Mesendoderm (in vitro differentiated cells): Measurements from ENCODE around the gene CBLN2.

Source experiments
- DNase-seq: peaks from one replicate; pipeline ENCODE4 v3.0.0; 2013
- H2AK5ac ChIP-seq: 2 replicates; pipeline ENCODE4 v1.6.1; 2013; ENCODE audit warnings: low read length, inconsistent platforms
- H2BK120ac ChIP-seq: 2 replicates; pipeline ENCODE4 v1.6.1; 2013; ENCODE audit warnings: low read depth, mild to moderate bottlenecking, low read length, moderate library complexity, mixed read lengths
- H2BK15ac ChIP-seq: replicated peaks from 2 replicates; pipeline ENCODE4 v1.6.1; 2013; ENCODE audit warnings: low read depth, mild to moderate bottlenecking, moderate library complexity
- H2BK5ac ChIP-seq: 2 replicates; pipeline ENCODE4 v1.6.1; 2013; ENCODE audit warnings: low read length, inconsistent platforms
- H3K18ac ChIP-seq: 2 replicates; pipeline ENCODE4 v1.6.1; 2013; ENCODE audit warnings: mild to moderate bottlenecking, low read length, mixed read lengths
- H3K23ac ChIP-seq: one replicate; pipeline ENCODE4 v1.6.1; 2013; ENCODE audit warnings: low read length
- H3K27ac ChIP-seq: 2 replicates; pipeline ENCODE4 v1.5.1; 2013; ENCODE audit warnings: low read depth, mild to moderate bottlenecking, inconsistent platforms, low read length, moderate library complexity
- H3K27me3 ChIP-seq: 2 replicates; pipeline ENCODE4 v1.6.1; 2013; ENCODE audit warnings: low read length, control low read depth, mild to moderate bottlenecking, inconsistent platforms; ENCODE audit not compliant: insufficient read depth, poor library complexity
- H3K36me3 ChIP-seq: 2 replicates; pipeline ENCODE4 v1.6.1; 2013; ENCODE audit warnings: low read length, inconsistent platforms; ENCODE audit not compliant: control insufficient read depth, insufficient read depth
- H3K4ac ChIP-seq: one replicate; pipeline ENCODE4 v1.6.1; 2013; ENCODE audit warnings: low read depth, mild to moderate bottlenecking, low read length, moderate library complexity
- H3K4me1 ChIP-seq: 2 replicates; pipeline ENCODE4 v1.6.1; 2013; ENCODE audit warnings: low read depth, low read length, inconsistent platforms; ENCODE audit not compliant: control insufficient read depth
- H3K4me2 ChIP-seq: 2 replicates; pipeline ENCODE4 v1.6.1; 2013; ENCODE audit warnings: low read length
- H3K4me3 ChIP-seq: 2 replicates; pipeline ENCODE4 v1.5.1; 2013; ENCODE audit warnings: mild to moderate bottlenecking, low read length
- H3K56ac ChIP-seq: one replicate; pipeline ENCODE4 v1.6.1; 2013; ENCODE audit warnings: low read length
- H3K79me1 ChIP-seq: 2 replicates; pipeline ENCODE4 v1.6.1; 2013; ENCODE audit warnings: low read length, inconsistent platforms
- H3K79me2 ChIP-seq: 2 replicates; pipeline ENCODE4 v1.6.1; 2013; ENCODE audit warnings: mild to moderate bottlenecking, low read length; ENCODE audit not compliant: control insufficient read depth, insufficient read depth
- H3K9ac ChIP-seq: 2 replicates; pipeline ENCODE4 v1.6.1; 2013; ENCODE audit warnings: low read length, inconsistent platforms
- H4K5ac ChIP-seq: one replicate; pipeline ENCODE4 v1.6.1; 2013; ENCODE audit warnings: low read length
- H4K8ac ChIP-seq: one replicate; pipeline ENCODE4 v1.6.1; 2013; ENCODE audit warnings: low read depth, mild to moderate bottlenecking, control low read depth, low read length, moderate library complexity
- WGBS: extraction: QIAGEN DNeasy Blood & Tissue Kit; methylation state at CpG from one replicate; pipeline ENCODE4 v1.1.7; 2013; ENCODE audit warnings: low lambda C conversion rate, missing lambda C conversion rate; ENCODE audit not compliant: insufficient coverage; ENCODE audit errors: extremely low coverage; 5-methylcytosine and 5-hydroxymethylcytosine counted together

The CBLN2 gene

DNA sequence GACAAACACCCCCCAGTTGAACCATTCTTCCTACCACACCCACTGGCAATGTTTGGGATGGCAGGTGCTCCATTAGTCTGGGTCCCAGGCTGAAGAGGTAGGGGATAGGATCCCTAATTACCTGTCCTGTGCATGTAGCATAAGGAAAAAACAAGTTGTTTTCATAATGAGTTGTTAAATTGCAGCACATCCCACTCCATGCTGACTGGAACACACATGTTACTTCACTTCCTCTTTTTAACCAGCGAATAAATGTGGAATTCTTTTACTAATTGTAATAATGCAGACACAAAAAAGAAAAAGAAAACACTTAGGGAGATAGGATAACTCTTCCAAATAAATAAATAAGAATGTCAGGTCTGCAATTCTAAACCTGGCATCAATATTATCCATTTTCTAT, 11.8 kb upstream of the CBLN2 start:
- no peak overlapping the region for H3K18ac ChIP-seq
- no peak overlapping the region for H3K9ac ChIP-seq
- no peak overlapping the region for H2BK120ac ChIP-seq
- H3K4ac ChIP-seq: no peak overlapping the region
- no peak overlapping the region for H3K27ac ChIP-seq
- no peak overlapping the region for H3K23ac ChIP-seq
- H2AK5ac ChIP-seq: no peak overlapping the region
- no peak overlapping the region for H4K5ac ChIP-seq
- no peaks in the 10 kb centered on the region for H3K79me1 ChIP-seq
- no peaks in the 10 kb centered on the region for H3K36me3 ChIP-seq
- H3K4me2 ChIP-seq: no peak overlapping the region
- H2BK5ac ChIP-seq: no peak overlapping the region
- H3K27me3 ChIP-seq: no peaks in the 10 kb centered on the region
- no CpG with 5 or more reads among the region's 1 CpG for WGBS
- H3K56ac ChIP-seq: no peak overlapping the region
- H2BK15ac ChIP-seq: no peak overlapping the region
- H3K79me2 ChIP-seq: no peaks in the 10 kb centered on the region
- H3K4me3 ChIP-seq: no peak overlapping the region
- DNase-seq: no peak
- H3K4me1 ChIP-seq: no peaks in the 10 kb centered on the region
- H4K8ac ChIP-seq: no peak overlapping the region

DNA sequence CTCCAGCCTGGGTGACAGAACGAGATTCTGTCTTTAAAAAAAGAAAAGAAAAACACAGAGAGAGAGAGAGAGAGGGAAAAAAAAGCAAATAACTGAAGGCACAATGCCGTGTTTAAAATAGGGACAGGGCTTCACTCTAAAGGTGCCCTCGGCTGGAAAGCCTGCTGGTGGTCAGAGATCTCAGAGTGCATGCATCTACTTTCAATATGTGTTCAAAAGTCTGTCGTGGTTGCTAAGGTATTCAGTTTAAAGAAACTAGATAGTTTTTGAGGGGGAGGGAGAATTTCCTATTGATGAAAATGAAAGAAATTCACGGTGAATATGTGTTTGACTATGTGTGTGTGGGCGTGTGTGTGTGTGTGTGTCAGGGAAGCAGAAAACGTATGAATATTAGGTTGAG, 11.0 kb upstream of the CBLN2 start:
- Histone ChIP-seq H4K5ac (no peak overlapping the region), H3K4me1 (no peaks in the 10 kb centered on the region), H3K79me1 (no peaks in the 10 kb centered on the region), H3K27me3 (no peaks in the 10 kb centered on the region), H3K36me3 (no peaks in the 10 kb centered on the region), H3K27ac (no peak overlapping the region), H3K4me3 (no peak overlapping the region), H3K4me2 (no peak overlapping the region), H4K8ac (no peak overlapping the region), H3K23ac (no peak overlapping the region), H3K56ac (no peak overlapping the region), H3K4ac (no peak overlapping the region), H2BK5ac (no peak overlapping the region), H3K9ac (no peak overlapping the region), H2BK15ac (no peak overlapping the region), H2BK120ac (no peak overlapping the region), H3K79me2 (no peaks in the 10 kb centered on the region), H3K18ac (no peak overlapping the region), H2AK5ac (no peak overlapping the region)
- no peak for DNase-seq
- no CpG with 5 or more reads among the region's 7 CpGs for WGBS

DNA sequence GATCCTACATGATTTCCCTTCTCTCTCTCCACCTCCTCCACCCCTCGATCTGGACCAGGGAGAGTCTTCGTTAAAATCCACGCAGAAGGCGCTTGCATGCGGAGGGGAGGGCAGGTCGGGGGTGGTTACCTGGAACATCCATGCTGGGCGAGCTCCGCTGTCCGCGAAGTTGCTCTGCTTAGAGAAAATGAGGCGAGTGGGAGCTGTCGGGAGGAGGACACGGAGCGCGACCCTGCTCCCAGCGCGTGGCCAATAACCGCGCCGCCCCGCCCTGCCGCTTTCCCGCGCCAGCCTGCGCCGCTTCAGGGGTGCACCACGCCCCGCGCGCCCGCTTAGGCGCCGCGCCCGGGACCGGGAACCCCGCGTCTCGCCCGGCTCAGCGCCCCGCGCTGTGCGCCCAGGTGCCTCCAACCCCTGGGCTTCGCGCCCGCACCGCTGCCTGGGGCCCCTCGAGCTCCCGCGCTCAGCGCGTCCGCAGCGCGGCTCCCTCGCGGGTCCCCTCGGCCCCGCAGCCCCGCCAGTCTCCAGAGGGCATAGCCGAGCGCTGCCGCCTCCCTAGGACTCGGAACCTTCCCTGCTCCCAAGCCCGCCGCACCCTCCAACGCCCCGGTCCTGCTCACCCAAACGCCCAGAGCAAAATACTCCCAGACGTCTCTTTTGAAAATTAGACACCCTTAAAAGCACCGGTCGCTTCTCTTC, 636 bp downstream of the CBLN2 start:
- Histone ChIP-seq H3K4ac (no peak overlapping the region), H3K27ac (no peak overlapping the region), H2BK120ac (no peak overlapping the region), H3K36me3 (no peaks in the 10 kb centered on the region), H3K4me3 (no peak overlapping the region), H2AK5ac (no peak overlapping the region), H3K4me1 (no peaks in the 10 kb centered on the region), H4K8ac (no peak overlapping the region), H3K79me1 (no peaks in the 10 kb centered on the region), H3K79me2 (no peaks in the 10 kb centered on the region), H2BK5ac (no peak overlapping the region), H3K27me3 (peaks cover 31% of the 10 kb centered on the region), H3K18ac (no peak overlapping the region), H3K56ac (peak overlapping the region; percentile 34), H2BK15ac (no peak overlapping the region), H3K4me2 (peak overlapping the region; percentile 42), H4K5ac (no peak overlapping the region), H3K9ac (no peak overlapping the region), H3K23ac (no peak overlapping the region)
- DNase-seq: peak; percentile 26
- WGBS: no CpG with 5 or more reads among the region's 73 CpGs

DNA sequence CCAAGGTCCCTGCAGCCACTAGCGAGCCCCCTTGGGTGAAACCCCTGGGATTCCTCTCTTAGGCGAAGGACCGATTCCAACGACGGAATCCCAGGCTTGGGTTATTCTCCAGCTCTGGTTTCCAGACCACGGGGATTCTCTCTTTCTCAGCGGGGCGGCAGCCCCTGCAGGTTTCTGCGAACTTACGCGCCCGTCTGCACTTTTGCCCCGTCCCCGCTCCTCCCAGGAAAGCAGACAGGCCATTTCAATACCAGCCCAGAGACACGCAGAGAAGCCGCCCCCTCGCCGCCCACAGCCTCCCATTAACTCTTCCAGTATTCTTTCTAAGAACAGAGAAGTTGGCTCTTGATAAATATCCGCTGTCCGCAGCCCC, 1.2 kb downstream of the CBLN2 start:
- Histone ChIP-seq H3K79me1 (no peaks in the 10 kb centered on the region), H3K56ac (no peak overlapping the region), H3K23ac (no peak overlapping the region), H3K9ac (no peak overlapping the region), H3K36me3 (no peaks in the 10 kb centered on the region), H3K27ac (no peak overlapping the region), H3K4me1 (no peaks in the 10 kb centered on the region), H3K4ac (no peak overlapping the region), H2AK5ac (no peak overlapping the region), H2BK120ac (no peak overlapping the region), H3K27me3 (peaks cover 31% of the 10 kb centered on the region), H2BK15ac (no peak overlapping the region), H3K79me2 (no peaks in the 10 kb centered on the region), H3K4me2 (peak overlapping the region; percentile 42), H3K18ac (no peak overlapping the region), H2BK5ac (no peak overlapping the region), H3K4me3 (no peak overlapping the region), H4K8ac (no peak overlapping the region), H4K5ac (no peak overlapping the region)
- no CpG with 5 or more reads among the region's 20 CpGs for WGBS
- peak; percentile 38 for DNase-seq

DNA sequence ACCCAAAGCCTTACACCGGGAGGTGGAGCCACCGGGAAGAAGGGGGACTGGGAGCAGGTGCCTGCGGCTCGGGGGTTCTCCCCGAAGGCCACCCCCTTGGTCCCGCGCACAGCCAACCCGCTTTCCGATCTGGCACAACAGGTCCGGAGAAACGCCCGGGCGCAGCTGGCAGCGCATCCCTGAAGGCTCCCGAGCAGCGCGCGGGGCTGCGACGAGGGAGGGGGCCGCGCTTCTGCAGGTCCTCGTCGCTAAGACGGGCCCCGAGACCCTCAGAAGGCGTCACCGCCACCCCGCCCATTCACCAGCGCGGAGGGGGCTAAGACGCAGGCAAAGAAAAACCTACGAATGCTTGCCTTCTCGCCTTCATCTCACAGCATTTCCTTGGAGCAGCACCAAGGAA, 1.8 kb downstream of the CBLN2 start:
- DNase-seq: peak; percentile 21
- WGBS: no CpG with 5 or more reads among the region's 34 CpGs
- Histone ChIP-seq H3K4me1 (no peaks in the 10 kb centered on the region), H3K56ac (no peak overlapping the region), H3K23ac (no peak overlapping the region), H2BK120ac (no peak overlapping the region), H2BK15ac (no peak overlapping the region), H3K79me1 (no peaks in the 10 kb centered on the region), H3K4me3 (no peak overlapping the region), H3K27ac (no peak overlapping the region), H3K36me3 (no peaks in the 10 kb centered on the region), H3K4me2 (peak overlapping the region; percentile 56), H3K27me3 (peaks cover 31% of the 10 kb centered on the region), H2BK5ac (no peak overlapping the region), H3K9ac (no peak overlapping the region), H3K79me2 (no peaks in the 10 kb centered on the region), H3K18ac (no peak overlapping the region), H2AK5ac (no peak overlapping the region), H3K4ac (no peak overlapping the region), H4K5ac (no peak overlapping the region), H4K8ac (no peak overlapping the region)

DNA sequence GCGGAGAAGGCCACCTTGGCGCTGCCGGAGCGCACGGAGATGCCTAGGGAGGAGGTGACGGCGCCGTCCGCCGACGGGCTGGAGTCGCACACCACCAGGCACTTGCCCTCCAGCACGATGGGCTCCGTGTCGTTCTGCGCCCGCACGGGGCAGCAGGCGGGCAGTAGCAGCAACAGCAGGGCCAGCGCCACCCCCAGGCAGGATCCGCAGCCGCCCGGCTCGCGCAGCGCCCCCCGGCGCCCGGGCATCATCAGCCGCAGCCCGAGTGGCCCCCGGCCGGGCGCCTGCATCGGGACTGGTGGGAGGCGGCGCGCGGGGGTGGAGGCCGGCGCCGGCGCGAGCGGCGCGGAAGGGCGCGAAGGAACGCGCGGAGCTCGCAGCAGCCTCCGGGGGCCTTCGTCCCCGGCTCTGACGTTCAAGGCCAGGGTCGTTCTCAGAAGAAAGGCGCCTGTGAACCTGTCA, 2.2 kb downstream of the CBLN2 start:
- no peak overlapping the region for H2BK120ac ChIP-seq
- H3K4me2 ChIP-seq: peak overlapping the region; percentile 56
- WGBS: no CpG with 5 or more reads among the region's 59 CpGs
- no peak overlapping the region for H3K27ac ChIP-seq
- no peak overlapping the region for H2BK15ac ChIP-seq
- DNase-seq: peak; percentile 72
- no peak overlapping the region for H3K4me3 ChIP-seq
- H2BK5ac ChIP-seq: no peak overlapping the region
- H3K79me2 ChIP-seq: no peaks in the 10 kb centered on the region
- H3K79me1 ChIP-seq: no peaks in the 10 kb centered on the region
- H3K56ac ChIP-seq: peak overlapping the region; percentile 64
- H3K4ac ChIP-seq: no peak overlapping the region
- no peak overlapping the region for H3K18ac ChIP-seq
- no peak overlapping the region for H4K8ac ChIP-seq
- H3K9ac ChIP-seq: no peak overlapping the region
- no peaks in the 10 kb centered on the region for H3K36me3 ChIP-seq
- no peak overlapping the region for H3K23ac ChIP-seq
- no peak overlapping the region for H4K5ac ChIP-seq
- H3K27me3 ChIP-seq: peaks cover 31% of the 10 kb centered on the region
- no peak overlapping the region for H2AK5ac ChIP-seq
- no peaks in the 10 kb centered on the region for H3K4me1 ChIP-seq
